Loucy (cell line): ENCODE measurements around the gene RCC1.
A peak's percentile ranks its signal among the peaks of the same experiment; 100 is the strongest.
"Not testable (repeated sequence)": the region's sequence is repeated elsewhere in the genome, so short reads cannot be mapped to it uniquely, and the experiment has no call there.

Experiments
- H2AFZ ChIP-seq: fragments of 200-600 bp; sonication (generic); 2 replicates; pipeline ENCODE4 v1.6.0; 2016; ENCODE audit warnings: antibody characterized with exemption, mild to moderate bottlenecking, low read length, moderate library complexity
- H3F3A ChIP-seq: fragments of 200-600 bp; 2 replicates; pipeline ENCODE4 v1.6.0; 2016; ENCODE audit warnings: antibody characterized with exemption, low read depth, mild to moderate bottlenecking
- H3K27me3 ChIP-seq: fragments of 200-600 bp; sonication (generic); 2 replicates; pipeline ENCODE4 v1.6.1; 2014; ENCODE audit warnings: low read length, mild to moderate bottlenecking; ENCODE audit not compliant: insufficient read depth, poor library complexity, severe bottlenecking
- H3K36me3 ChIP-seq: fragments of 200-600 bp; sonication (generic); 2 replicates; pipeline ENCODE4 v1.6.1; 2016; ENCODE audit warnings: low read length; ENCODE audit not compliant: insufficient read depth
- H3K4me1 ChIP-seq: fragments of 200-600 bp; sonication (generic); 2 replicates; pipeline ENCODE4 v1.5.1; 2014; ENCODE audit warnings: low read length, mild to moderate bottlenecking; ENCODE audit not compliant: insufficient read depth, poor library complexity, severe bottlenecking
- H3K4me2 ChIP-seq: fragments of 200-600 bp; sonication (generic); 2 replicates; pipeline ENCODE4 v1.6.0; 2014; ENCODE audit warnings: antibody characterized with exemption, low read length, low read depth, mild to moderate bottlenecking; ENCODE audit not compliant: poor library complexity, severe bottlenecking
- H3K4me3 ChIP-seq: fragments of 200-600 bp; sonication (generic); 2 replicates; pipeline ENCODE4 v1.5.1; 2014; ENCODE audit warnings: low read length, mild to moderate bottlenecking, mixed read lengths; ENCODE audit not compliant: poor library complexity, severe bottlenecking
- H3K79me2 ChIP-seq: fragments of 200-600 bp; sonication (generic); 2 replicates; pipeline ENCODE4 v1.6.1; 2014; ENCODE audit warnings: low read length; ENCODE audit not compliant: insufficient read depth
- H3K9ac ChIP-seq: fragments of 200-600 bp; sonication (generic); 2 replicates; pipeline ENCODE4 v1.6.0; 2014; ENCODE audit warnings: mild to moderate bottlenecking, low read depth, low read length, moderate library complexity; ENCODE audit not compliant: poor library complexity, severe bottlenecking
- H3K9me2 ChIP-seq: fragments of 200-600 bp; sonication (generic); replicated peaks from 2 replicates; pipeline ENCODE4 v1.6.1; 2016; ENCODE audit warnings: low read depth, low read length, mixed read lengths
- H3K9me3 ChIP-seq: fragments of 200-600 bp; sonication (generic); 2 replicates; pipeline ENCODE4 v1.6.1; 2014; ENCODE audit warnings: mild to moderate bottlenecking, antibody characterized with exemption, low read length, low read depth; ENCODE audit not compliant: insufficient read depth
- H4K20me1 ChIP-seq: fragments of 200-600 bp; sonication (generic); 2 replicates; pipeline ENCODE4 v1.6.0; 2014; ENCODE audit warnings: antibody characterized with exemption, low read length, mild to moderate bottlenecking; ENCODE audit not compliant: insufficient read depth, poor library complexity, severe bottlenecking
- EZH2phosphoT487 ChIP-seq: fragments of 200-600 bp; IDR thresholded peaks from 2 replicates; pipeline ENCODE4 v1.6.1; 2018; ENCODE audit warnings: antibody characterized with exemption, mild to moderate bottlenecking, moderate library complexity, borderline replicate concordance
- TF ChIP-seq, protein P1 (sequence below): fragments of 200-600 bp; sonication (generic); conservative IDR thresholded peaks from 2 replicates; pipeline ENCODE4 v1.5.1; 2014; ENCODE audit warnings: mild to moderate bottlenecking, antibody characterized with exemption, low read length

The RCC1 gene

GRCh38 chr1:28537457-28538199, 31.8 kb downstream of the RCC1 start:
- no peaks in the 10 kb centered on the region for H3K4me1 ChIP-seq
- no peaks in the 10 kb centered on the region for H3K27me3 ChIP-seq
- TF ChIP-seq, protein P1, sequence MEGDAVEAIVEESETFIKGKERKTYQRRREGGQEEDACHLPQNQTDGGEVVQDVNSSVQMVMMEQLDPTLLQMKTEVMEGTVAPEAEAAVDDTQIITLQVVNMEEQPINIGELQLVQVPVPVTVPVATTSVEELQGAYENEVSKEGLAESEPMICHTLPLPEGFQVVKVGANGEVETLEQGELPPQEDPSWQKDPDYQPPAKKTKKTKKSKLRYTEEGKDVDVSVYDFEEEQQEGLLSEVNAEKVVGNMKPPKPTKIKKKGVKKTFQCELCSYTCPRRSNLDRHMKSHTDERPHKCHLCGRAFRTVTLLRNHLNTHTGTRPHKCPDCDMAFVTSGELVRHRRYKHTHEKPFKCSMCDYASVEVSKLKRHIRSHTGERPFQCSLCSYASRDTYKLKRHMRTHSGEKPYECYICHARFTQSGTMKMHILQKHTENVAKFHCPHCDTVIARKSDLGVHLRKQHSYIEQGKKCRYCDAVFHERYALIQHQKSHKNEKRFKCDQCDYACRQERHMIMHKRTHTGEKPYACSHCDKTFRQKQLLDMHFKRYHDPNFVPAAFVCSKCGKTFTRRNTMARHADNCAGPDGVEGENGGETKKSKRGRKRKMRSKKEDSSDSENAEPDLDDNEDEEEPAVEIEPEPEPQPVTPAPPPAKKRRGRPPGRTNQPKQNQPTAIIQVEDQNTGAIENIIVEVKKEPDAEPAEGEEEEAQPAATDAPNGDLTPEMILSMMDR, result no peak
- no peak for TF ChIP-seq EZH2phosphoT487
- H3K79me2 ChIP-seq, result no peaks in the 10 kb centered on the region
- H3K9ac ChIP-seq, result no peak overlapping the region
- H4K20me1 ChIP-seq, result no peaks in the 10 kb centered on the region
- no peaks in the 10 kb centered on the region for H3K9me3 ChIP-seq
- no peak overlapping the region for H2AFZ ChIP-seq
- no peaks in the 10 kb centered on the region for H3F3A ChIP-seq
- H3K9me2 ChIP-seq, result no peaks in the 10 kb centered on the region
- H3K4me2 ChIP-seq, result no peak overlapping the region
- H3K4me3 ChIP-seq, result no peak overlapping the region
- H3K36me3 ChIP-seq, result peaks cover 44% of the 10 kb centered on the region; the same call in 1 of the 2 replicates

DNA sequence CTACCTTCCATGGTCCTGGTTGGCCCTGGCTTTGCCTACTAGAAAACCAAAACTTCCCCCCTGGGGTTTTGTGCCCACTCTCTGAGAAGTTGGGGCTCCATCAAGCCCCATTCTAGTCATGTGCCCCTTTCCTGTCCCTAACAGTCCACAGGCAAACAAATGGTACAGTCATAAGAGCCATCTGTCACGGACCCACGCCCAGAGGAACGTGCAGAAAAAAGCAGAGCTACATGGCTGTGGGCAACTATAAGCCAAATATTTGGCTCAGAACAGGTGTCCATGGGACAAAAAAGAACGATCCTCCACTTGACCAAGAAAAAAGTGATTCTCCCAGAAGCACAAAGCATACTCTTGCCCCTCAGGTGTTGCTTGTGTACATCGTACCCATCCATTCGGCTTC, 32.4 kb downstream of the RCC1 start:
- no peak overlapping the region for H3K9ac ChIP-seq
- H3K4me1 ChIP-seq, result no peaks in the 10 kb centered on the region
- H3K9me3 ChIP-seq, result no peaks in the 10 kb centered on the region
- TF ChIP-seq, protein P1, result no peak
- TF ChIP-seq EZH2phosphoT487, result no peak
- no peaks in the 10 kb centered on the region for H3K79me2 ChIP-seq
- H4K20me1 ChIP-seq, result no peaks in the 10 kb centered on the region
- H2AFZ ChIP-seq, result no peak overlapping the region
- peaks cover 42% of the 10 kb centered on the region; the same call in 1 of the 2 replicates for H3K36me3 ChIP-seq
- H3F3A ChIP-seq, result no peaks in the 10 kb centered on the region
- no peaks in the 10 kb centered on the region for H3K9me2 ChIP-seq
- no peak overlapping the region for H3K4me3 ChIP-seq
- H3K27me3 ChIP-seq, result no peaks in the 10 kb centered on the region
- no peak overlapping the region for H3K4me2 ChIP-seq

GRCh38 chr1:28540651-28541050, 34.8 kb downstream of the RCC1 start:
- H3K4me1 ChIP-seq, result no peaks in the 10 kb centered on the region
- H3K27me3 ChIP-seq, result no peaks in the 10 kb centered on the region
- H3K4me2 ChIP-seq, result no peak overlapping the region
- no peaks in the 10 kb centered on the region for H3K9me2 ChIP-seq
- H3F3A ChIP-seq, result no peaks in the 10 kb centered on the region
- H3K79me2 ChIP-seq, result no peaks in the 10 kb centered on the region
- no peaks in the 10 kb centered on the region for H4K20me1 ChIP-seq
- TF ChIP-seq, protein P1, result peak; percentile 48
- no peak for TF ChIP-seq EZH2phosphoT487
- no peaks in the 10 kb centered on the region for H3K9me3 ChIP-seq
- no peak overlapping the region for H2AFZ ChIP-seq
- peaks cover 29% of the 10 kb centered on the region; the same call in 1 of the 2 replicates for H3K36me3 ChIP-seq
- H3K4me3 ChIP-seq, result no peak overlapping the region
- no peak overlapping the region for H3K9ac ChIP-seq

DNA sequence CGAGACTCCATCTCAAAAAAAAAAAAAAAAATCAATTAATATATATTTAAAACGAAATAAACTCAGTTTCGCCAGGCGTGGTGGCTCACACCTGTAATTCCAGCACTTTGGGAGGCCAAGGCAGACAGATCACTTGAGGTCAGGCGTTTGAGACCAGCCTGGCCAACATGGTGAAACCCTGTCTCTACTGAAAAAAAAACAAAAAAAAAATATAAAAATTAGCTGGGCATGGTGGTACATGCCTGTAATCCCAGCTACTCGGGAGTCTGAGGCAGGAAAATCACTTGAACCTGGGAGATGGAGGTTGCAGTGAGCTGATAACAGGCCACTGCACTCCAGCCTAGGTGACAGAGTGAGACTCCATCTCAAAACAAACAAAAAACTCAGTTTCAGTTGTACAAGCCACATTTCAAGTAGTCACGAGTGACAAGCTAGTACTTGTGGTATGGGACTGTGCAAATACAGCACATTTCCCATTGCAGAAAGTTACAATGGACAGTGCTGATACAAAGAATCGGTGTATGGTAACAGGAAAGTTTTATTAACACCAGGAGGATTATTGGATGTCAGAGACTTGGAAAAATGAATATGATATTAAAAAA, 35.7 kb downstream of the RCC1 start:
- H3K4me1 ChIP-seq, H3K27me3 ChIP-seq, H2AFZ ChIP-seq, H3K9me3 ChIP-seq, H3F3A ChIP-seq, H3K9ac ChIP-seq, H3K79me2 ChIP-seq, H4K20me1 ChIP-seq, H3K4me2 ChIP-seq, H3K9me2 ChIP-seq, H3K4me3 ChIP-seq: not testable (repeated sequence)
- H3K36me3 ChIP-seq, result peaks cover 21% of the 10 kb centered on the region; the same call in 1 of the 2 replicates
